H9 (cell line): ENCODE data around the gene B4GALT1. TPM values are rescaled to one million over a fixed set of nuclear protein-coding genes. Genes with fewer than 3 reads are reported as not detected.

Source experiments
- DNase-seq: peaks from one replicate; pipeline ENCODE4 v3.0.0-alpha.2; 2017
- H2AFZ ChIP-seq: one replicate; pipeline ENCODE4 v1.6.1; 2013; ENCODE audit warnings: mild to moderate bottlenecking, low read length, control low read depth, moderate library complexity
- H2AK5ac ChIP-seq: 2 replicates; pipeline ENCODE4 v1.6.1; 2013; ENCODE audit warnings: low read length, control low read depth, mixed read lengths; ENCODE audit not compliant: insufficient read length
- H2BK120ac ChIP-seq: one replicate; pipeline ENCODE4 v1.6.1; 2013; ENCODE audit warnings: low read depth, mild to moderate bottlenecking, low read length, control low read depth, inconsistent platforms; ENCODE audit not compliant: poor library complexity, severe bottlenecking
- H2BK12ac ChIP-seq: 2 replicates; pipeline ENCODE4 v1.6.1; 2013; ENCODE audit warnings: low read length, control low read depth, mixed read lengths, low read depth; ENCODE audit not compliant: insufficient read length
- H2BK15ac ChIP-seq: 2 replicates; pipeline ENCODE4 v1.6.1; 2013; ENCODE audit warnings: low read depth, low read length, control low read depth
- H2BK20ac ChIP-seq: one replicate; pipeline ENCODE4 v1.6.1; 2013; ENCODE audit warnings: low read depth, mild to moderate bottlenecking, low read length, control low read depth, inconsistent platforms; ENCODE audit not compliant: poor library complexity, severe bottlenecking
- H2BK5ac ChIP-seq: 2 replicates; pipeline ENCODE4 v1.6.1; 2013; ENCODE audit warnings: low read length, control low read depth, mixed read lengths; ENCODE audit not compliant: insufficient read length
- H3K14ac ChIP-seq: 2 replicates; pipeline ENCODE4 v1.6.1; 2013; ENCODE audit warnings: low read length, control low read depth; ENCODE audit not compliant: insufficient read depth
- H3K18ac ChIP-seq: 2 replicates; pipeline ENCODE4 v1.6.1; 2013; ENCODE audit warnings: low read depth, mild to moderate bottlenecking, mixed read lengths, low read length, control low read depth; ENCODE audit not compliant: insufficient read length
- H3K23ac ChIP-seq: 2 replicates; pipeline ENCODE4 v1.6.1; 2013; ENCODE audit warnings: low read length, control low read depth, mixed read lengths, low read depth; ENCODE audit not compliant: insufficient read length
- H3K23me2 ChIP-seq: 2 replicates; pipeline ENCODE4 v1.6.1; 2013; ENCODE audit warnings: low read depth, mild to moderate bottlenecking, mixed read lengths, low read length, control low read depth; ENCODE audit not compliant: insufficient read length, poor library complexity, severe bottlenecking
- H3K27ac ChIP-seq: 2 replicates; pipeline ENCODE4 v1.5.1; 2013; ENCODE audit warnings: low read length, control low read depth, mixed read lengths, low read depth; ENCODE audit not compliant: insufficient read length
- H3K27me3 ChIP-seq: 2 replicates; pipeline ENCODE4 v1.6.1; 2013; ENCODE audit warnings: low read length, control low read depth, inconsistent platforms; ENCODE audit not compliant: insufficient read depth
- H3K4ac ChIP-seq: 2 replicates; pipeline ENCODE4 v1.6.1; 2013; ENCODE audit warnings: low read depth, mild to moderate bottlenecking, control low read depth, inconsistent platforms, low read length, moderate library complexity
- H3K4me1 ChIP-seq: 2 replicates; pipeline ENCODE4 v1.6.1; 2013; ENCODE audit warnings: low read length, control low read depth, inconsistent platforms; ENCODE audit not compliant: insufficient read depth
- H3K4me2 ChIP-seq: 2 replicates; pipeline ENCODE4 v1.6.1; 2013; ENCODE audit warnings: low read length, control low read depth, mixed read lengths; ENCODE audit not compliant: insufficient read length, insufficient read depth
- H3K56ac ChIP-seq: 2 replicates; pipeline ENCODE4 v1.6.1; 2013; ENCODE audit warnings: low read depth, mild to moderate bottlenecking, mixed read lengths, low read length, control low read depth; ENCODE audit not compliant: insufficient read length
- H3K79me1 ChIP-seq: 2 replicates; pipeline ENCODE4 v1.6.1; 2013; ENCODE audit warnings: low read depth, mild to moderate bottlenecking, moderate library complexity, low read length, control low read depth, inconsistent platforms; ENCODE audit not compliant: insufficient read depth, poor library complexity, severe bottlenecking
- H3K79me2 ChIP-seq: 2 replicates; pipeline ENCODE4 v1.6.1; 2013; ENCODE audit warnings: low read length, control low read depth, inconsistent platforms; ENCODE audit not compliant: insufficient read depth
- H3K9ac ChIP-seq: 2 replicates; pipeline ENCODE4 v1.6.1; 2013; ENCODE audit warnings: low read length, control low read depth, mixed read lengths; ENCODE audit not compliant: insufficient read length; ENCODE audit errors: extremely low read depth
- H3K9me3 ChIP-seq: one replicate; pipeline ENCODE4 v1.6.1; 2013; ENCODE audit warnings: low read depth, low read length, inconsistent platforms; ENCODE audit not compliant: control insufficient read depth
- H3T11ph ChIP-seq: one replicate; pipeline ENCODE4 v1.6.1; 2013; ENCODE audit warnings: mild to moderate bottlenecking, low read length, control low read depth, inconsistent platforms
- H4K20me1 ChIP-seq: one replicate; pipeline ENCODE4 v1.6.1; 2013; ENCODE audit not compliant: control insufficient read depth, insufficient read length, insufficient read depth
- H4K5ac ChIP-seq: 2 replicates; pipeline ENCODE4 v1.6.1; 2013; ENCODE audit warnings: low read depth, mild to moderate bottlenecking, mixed read lengths, low read length, control low read depth; ENCODE audit not compliant: insufficient read length
- H4K8ac ChIP-seq: replicated peaks from 2 replicates; pipeline ENCODE4 v1.6.1; 2013; ENCODE audit warnings: low read length, control low read depth, mixed read lengths, low read depth; ENCODE audit not compliant: insufficient read length
- H4K91ac ChIP-seq: 2 replicates; pipeline ENCODE4 v1.6.1; 2013; ENCODE audit warnings: low read depth, mild to moderate bottlenecking, moderate library complexity, mixed read lengths, low read length, control low read depth; ENCODE audit not compliant: insufficient read length
- H3K27ac Mint-ChIP-seq, 3 experiments: 2 replicates in 2 of 3; 3 replicates in 1 of 3; pipeline ENCODE4 v1.8.0; 2020 to 2021; ENCODE audit warnings: mixed read lengths in 3 of 3, mild to moderate bottlenecking in 1 of 3, moderate library complexity in 1 of 3
- H3K27me3 Mint-ChIP-seq: 2 replicates; pipeline ENCODE4 v1.8.0; 2021; ENCODE audit warnings: low read depth, mild to moderate bottlenecking, moderate library complexity, mixed read lengths
- H3K36me3 Mint-ChIP-seq, 3 experiments: 2 replicates in 2 of 3; 3 replicates in 1 of 3; pipeline ENCODE4 v1.8.0; 2020 to 2021; ENCODE audit warnings: low read depth in 3 of 3, mixed read lengths in 3 of 3; ENCODE audit not compliant: insufficient read depth in 1 of 3
- H3K4me1 Mint-ChIP-seq, 2 experiments: 2 replicates each; pipeline ENCODE4 v1.8.0; 2020; ENCODE audit warnings: mixed read lengths in 2 of 2
- H3K4me3 Mint-ChIP-seq, 2 experiments: 2 replicates in 1 of 2; 3 replicates in 1 of 2; pipeline ENCODE4 v1.8.0; 2020 to 2021; ENCODE audit warnings: mild to moderate bottlenecking in 2 of 2, mixed read lengths in 2 of 2, moderate library complexity in 1 of 2
- H3K9me3 Mint-ChIP-seq, 2 experiments: 2 replicates in 1 of 2; 3 replicates in 1 of 2; pipeline ENCODE4 v1.8.0; 2020; ENCODE audit warnings: mild to moderate bottlenecking in 2 of 2, mixed read lengths in 2 of 2, moderate library complexity in 1 of 2
- WGBS: extraction: QIAGEN DNeasy Blood & Tissue Kit; methylation state at CpG from one replicate; pipeline ENCODE4 v1.1.7; 2013; ENCODE audit warnings: missing lambda C conversion rate, low lambda C conversion rate, mixed read lengths; ENCODE audit not compliant: insufficient read length; ENCODE audit errors: extremely low coverage; 5-methylcytosine and 5-hydroxymethylcytosine counted together
- total RNA-seq: library from RNA; stranded (reverse); gene quantifications from 2 replicates; pipeline ENCODE4 v1.2.1, GENCODE V29; 2021
- TF ChIP-seq, protein P1 (sequence below): fragments of 200-600 bp; sonication (generic); conservative IDR thresholded peaks from 3 replicates; pipeline ENCODE4 v1.8.0; 2021; ENCODE audit warnings: antibody characterized with exemption, mild to moderate bottlenecking

B4GALT1 gene
- total RNA-seq, 1 experiment from 2014 or later, result 15.3 TPM

DNA sequence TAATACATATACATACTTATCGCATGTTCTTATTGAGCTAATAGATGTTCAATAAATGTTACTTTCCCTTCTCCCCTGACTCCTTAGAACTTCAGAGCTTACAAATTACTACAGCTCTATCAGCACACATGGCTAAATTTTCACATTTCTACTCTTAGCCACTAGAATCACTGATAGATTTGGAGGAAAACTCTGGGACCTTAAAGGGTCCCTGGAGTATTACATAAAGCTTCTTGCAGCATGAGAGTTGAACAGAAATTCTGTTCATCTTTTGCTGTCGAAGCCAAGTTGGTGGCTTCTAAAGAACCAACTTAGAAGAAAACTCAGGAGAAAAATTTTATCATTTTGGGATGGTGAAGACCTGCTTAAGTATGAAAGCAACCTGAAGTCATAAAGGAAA is 15.5 kb downstream of the B4GALT1 start:
- Histone ChIP-seq H3K23me2 (no peaks in the 10 kb centered on the region), H3K79me1 (no peaks in the 10 kb centered on the region), H3K14ac (no peak overlapping the region), H2AK5ac (no peak overlapping the region), H2BK20ac (no peak overlapping the region), H2AFZ (no peak overlapping the region), H4K8ac (no peak overlapping the region), H3K23ac (no peak overlapping the region), H3K4ac (no peak overlapping the region), H3K56ac (no peak overlapping the region), H4K20me1 (no peaks in the 10 kb centered on the region), H3K9ac (no peak overlapping the region), H2BK12ac (no peak overlapping the region), H3K9me3 (no peaks in the 10 kb centered on the region), H2BK5ac (no peak overlapping the region), H3K4me2 (no peak overlapping the region), H3K27me3 (no peaks in the 10 kb centered on the region), H3K27ac (no peak overlapping the region), H4K91ac (no peak overlapping the region), H3K4me1 (no peaks in the 10 kb centered on the region), H2BK15ac (no peak overlapping the region), H3K18ac (no peak overlapping the region), H3K79me2 (no peaks in the 10 kb centered on the region), H2BK120ac (no peak overlapping the region), H4K5ac (no peak overlapping the region), H3T11ph (no peak overlapping the region)
- H3K4me1 Mint-ChIP-seq, result peaks cover 3 to 4% of the 10 kb centered on the region in 2 experiments; a peak in 2 of 4 replicates
- H3K27me3 Mint-ChIP-seq, result no peaks in the 10 kb centered on the region; the same call in 1 of the 2 replicates
- DNase-seq, result no peak
- peaks cover 0 to 2% (median 0%) of the 10 kb centered on the region in 3 experiments; a peak in 3 of 7 replicates for H3K36me3 Mint-ChIP-seq
- H3K27ac Mint-ChIP-seq, result no peak overlapping the region
- TF ChIP-seq, protein P1, sequence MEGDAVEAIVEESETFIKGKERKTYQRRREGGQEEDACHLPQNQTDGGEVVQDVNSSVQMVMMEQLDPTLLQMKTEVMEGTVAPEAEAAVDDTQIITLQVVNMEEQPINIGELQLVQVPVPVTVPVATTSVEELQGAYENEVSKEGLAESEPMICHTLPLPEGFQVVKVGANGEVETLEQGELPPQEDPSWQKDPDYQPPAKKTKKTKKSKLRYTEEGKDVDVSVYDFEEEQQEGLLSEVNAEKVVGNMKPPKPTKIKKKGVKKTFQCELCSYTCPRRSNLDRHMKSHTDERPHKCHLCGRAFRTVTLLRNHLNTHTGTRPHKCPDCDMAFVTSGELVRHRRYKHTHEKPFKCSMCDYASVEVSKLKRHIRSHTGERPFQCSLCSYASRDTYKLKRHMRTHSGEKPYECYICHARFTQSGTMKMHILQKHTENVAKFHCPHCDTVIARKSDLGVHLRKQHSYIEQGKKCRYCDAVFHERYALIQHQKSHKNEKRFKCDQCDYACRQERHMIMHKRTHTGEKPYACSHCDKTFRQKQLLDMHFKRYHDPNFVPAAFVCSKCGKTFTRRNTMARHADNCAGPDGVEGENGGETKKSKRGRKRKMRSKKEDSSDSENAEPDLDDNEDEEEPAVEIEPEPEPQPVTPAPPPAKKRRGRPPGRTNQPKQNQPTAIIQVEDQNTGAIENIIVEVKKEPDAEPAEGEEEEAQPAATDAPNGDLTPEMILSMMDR, result no peak
- WGBS, result no CpG with 5 or more reads among the region's 2 CpGs
- no peak overlapping the region for H3K4me3 Mint-ChIP-seq
- H3K9me3 Mint-ChIP-seq, result no peaks in the 10 kb centered on the region; a peak in 1 of 5 replicates
